ENCODE results near the gene PACRG. TPM values are rescaled to one million over a fixed set of nuclear protein-coding genes. Genes with fewer than 3 reads are reported as not detected.

Gene PACRG
- total RNA-seq, 1 experiment from 2014 or later, result 0.44 TPM

- TF ChIP-seq HMGXB4 (CRISPR knock-in tag; IDR thresholded peaks at IDR 0.05), result no peak
- no peak for TF ChIP-seq KAT7 (CRISPR knock-in tag; IDR thresholded peaks at IDR 0.05; ENCODE audit: borderline replicate concordance)
- TF ChIP-seq JAZF1 (CRISPR knock-in tag; IDR thresholded peaks at IDR 0.05), result no peak
- TF ChIP-seq, protein P1, sequence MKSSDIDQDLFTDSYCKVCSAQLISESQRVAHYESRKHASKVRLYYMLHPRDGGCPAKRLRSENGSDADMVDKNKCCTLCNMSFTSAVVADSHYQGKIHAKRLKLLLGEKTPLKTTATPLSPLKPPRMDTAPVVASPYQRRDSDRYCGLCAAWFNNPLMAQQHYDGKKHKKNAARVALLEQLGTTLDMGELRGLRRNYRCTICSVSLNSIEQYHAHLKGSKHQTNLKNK (CRISPR knock-in tag; IDR thresholded peaks at IDR 0.05), result no peak
- TF ChIP-seq ZNF232 (CRISPR knock-in tag; IDR thresholded peaks at IDR 0.05), result no peak
- no peak for TF ChIP-seq ETV6 (CRISPR knock-in tag; IDR thresholded peaks at IDR 0.05)
- no peak for TF ChIP-seq CBFB (CRISPR knock-in tag; IDR thresholded peaks at IDR 0.05; ENCODE audit: low read depth)
- no peak for TF ChIP-seq MYBL2 (CRISPR knock-in tag; IDR thresholded peaks at IDR 0.05)
- no peak for TF ChIP-seq SP1 (CRISPR knock-in tag; conservative IDR thresholded peaks at IDR 0.05)
- TF ChIP-seq CREM (CRISPR knock-in tag; IDR thresholded peaks at IDR 0.05), result no peak
- TF ChIP-seq, protein P2, sequence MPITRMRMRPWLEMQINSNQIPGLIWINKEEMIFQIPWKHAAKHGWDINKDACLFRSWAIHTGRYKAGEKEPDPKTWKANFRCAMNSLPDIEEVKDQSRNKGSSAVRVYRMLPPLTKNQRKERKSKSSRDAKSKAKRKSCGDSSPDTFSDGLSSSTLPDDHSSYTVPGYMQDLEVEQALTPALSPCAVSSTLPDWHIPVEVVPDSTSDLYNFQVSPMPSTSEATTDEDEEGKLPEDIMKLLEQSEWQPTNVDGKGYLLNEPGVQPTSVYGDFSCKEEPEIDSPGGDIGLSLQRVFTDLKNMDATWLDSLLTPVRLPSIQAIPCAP (CRISPR knock-in tag; IDR thresholded peaks at IDR 0.05), result no peak
Measured at GRCh38 chr6:163328411-163328810, 600.6 kb downstream of the PACRG start (continued).

DNA sequence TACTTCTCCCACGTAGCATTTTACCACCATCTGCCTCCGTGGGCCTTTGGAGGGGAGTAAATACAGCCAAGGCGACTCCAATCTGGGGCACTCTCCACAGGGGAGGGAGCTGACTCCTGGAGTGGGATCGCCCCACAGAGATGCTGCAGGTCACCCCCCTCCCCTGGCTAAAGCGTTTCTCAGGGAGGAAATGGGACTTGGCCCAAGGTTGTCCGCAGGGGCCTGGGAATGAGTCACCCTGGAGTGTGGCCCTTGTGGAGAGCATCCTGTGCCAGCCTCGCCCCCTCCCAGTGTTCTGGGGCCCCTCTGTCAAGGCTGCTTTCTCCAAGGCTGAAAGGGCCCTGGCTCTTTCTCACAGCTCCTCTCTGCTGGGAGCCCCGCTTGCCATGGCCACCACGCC lies 602.2 kb downstream of the PACRG start:
- Mint-ChIP-seq H3K36me3 (no peaks in the 10 kb centered on the region), H3K9me3 (peaks cover 9% of the 10 kb centered on the region), H3K4me3 (no peak overlapping the region), H3K27ac (no peak overlapping the region; the same call in 1 of the 2 replicates), H3K4me1 (peaks cover 16% of the 10 kb centered on the region), H3K27me3 (ENCODE audit: low read depth) (peaks cover 11% of the 10 kb centered on the region; the same call in 1 of the 2 replicates)
- no peak for ATAC-seq
- CTCF ChIA-PET, result interaction anchor here (1.5 kb wide), 1 partner anchor 11 kb away, joined by 3 read pairs; no protein-coding TSS in a partner anchor
- TF ChIP-seq ZNF121 (CRISPR knock-in tag; IDR thresholded peaks at IDR 0.05), result no peak
- TF ChIP-seq ZNF317 (CRISPR knock-in tag; IDR thresholded peaks at IDR 0.05; ENCODE audit: borderline replicate concordance, low read depth), result no peak
- no peak for TF ChIP-seq IRF2 (CRISPR knock-in tag; IDR thresholded peaks at IDR 0.05; ENCODE audit: borderline replicate concordance, low read depth)
- TF ChIP-seq ZNF396 (CRISPR knock-in tag; IDR thresholded peaks at IDR 0.05; ENCODE audit: borderline replicate concordance), result no peak
- TF ChIP-seq PREB (CRISPR knock-in tag; IDR thresholded peaks at IDR 0.05; ENCODE audit: borderline replicate concordance), result no peak
- no peak for TF ChIP-seq RORB (CRISPR knock-in tag; IDR thresholded peaks at IDR 0.05)
- TF ChIP-seq ZNF138 (CRISPR knock-in tag; conservative IDR thresholded peaks at IDR 0.05), result no peak
- DNase-seq (ENCODE audit: low spot score), result no peak
- POLR2A ChIA-PET, result no interaction called here

DNA sequence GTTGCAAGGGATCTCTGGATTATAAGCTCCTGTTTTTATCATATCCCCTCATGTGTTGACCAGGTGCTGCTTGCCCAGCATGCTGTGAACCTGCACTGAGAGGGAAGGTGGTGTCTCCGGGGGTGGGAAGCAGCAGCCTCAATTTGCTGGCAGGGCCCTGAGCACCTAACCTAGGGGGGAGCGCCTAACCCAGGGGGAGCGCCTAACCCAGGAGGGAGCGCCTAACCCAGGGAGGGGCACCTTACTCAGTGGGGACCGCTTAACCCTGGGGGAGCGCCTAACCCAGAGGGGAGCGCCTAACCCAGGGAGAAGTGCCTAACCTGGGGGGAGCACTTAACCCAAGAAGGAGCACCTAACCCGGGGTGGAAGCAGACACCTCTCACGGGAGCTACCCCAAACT lies 603.5 kb downstream of the PACRG start:
- Mint-ChIP-seq H3K27me3 (ENCODE audit: low read depth) (peaks cover 20% of the 10 kb centered on the region), H3K4me1 (peaks cover 20% of the 10 kb centered on the region), H3K27ac (no peak overlapping the region), H3K4me3 (no peak overlapping the region), H3K36me3 (no peaks in the 10 kb centered on the region), H3K9me3 (peaks cover 9% of the 10 kb centered on the region)
- ATAC-seq (no peak), DNase-seq (ENCODE audit: low spot score) (no peak)
- CTCF ChIA-PET, result interaction anchor here (1.4 to 1.5 kb wide), 2 partner anchors 9 to 161 kb away, joined by 3 read pairs; no protein-coding TSS in a partner anchor
- TF ChIP-seq ZNF138 (CRISPR knock-in tag; conservative IDR thresholded peaks at IDR 0.05), result no peak
- TF ChIP-seq SOX15 (CRISPR knock-in tag; IDR thresholded peaks at IDR 0.05), result no peak
- no peak for TF ChIP-seq PREB (CRISPR knock-in tag; IDR thresholded peaks at IDR 0.05; ENCODE audit: borderline replicate concordance)
- TF ChIP-seq, protein P3, sequence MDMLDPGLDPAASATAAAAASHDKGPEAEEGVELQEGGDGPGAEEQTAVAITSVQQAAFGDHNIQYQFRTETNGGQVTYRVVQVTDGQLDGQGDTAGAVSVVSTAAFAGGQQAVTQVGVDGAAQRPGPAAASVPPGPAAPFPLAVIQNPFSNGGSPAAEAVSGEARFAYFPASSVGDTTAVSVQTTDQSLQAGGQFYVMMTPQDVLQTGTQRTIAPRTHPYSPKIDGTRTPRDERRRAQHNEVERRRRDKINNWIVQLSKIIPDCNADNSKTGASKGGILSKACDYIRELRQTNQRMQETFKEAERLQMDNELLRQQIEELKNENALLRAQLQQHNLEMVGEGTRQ (CRISPR knock-in tag; IDR thresholded peaks at IDR 0.05), result no peak
- no peak for TF ChIP-seq TP53 (CRISPR knock-in tag; IDR thresholded peaks at IDR 0.05)
- no peak for TF ChIP-seq NR2C2 (CRISPR knock-in tag; IDR thresholded peaks at IDR 0.05)
- TF ChIP-seq, protein P4, sequence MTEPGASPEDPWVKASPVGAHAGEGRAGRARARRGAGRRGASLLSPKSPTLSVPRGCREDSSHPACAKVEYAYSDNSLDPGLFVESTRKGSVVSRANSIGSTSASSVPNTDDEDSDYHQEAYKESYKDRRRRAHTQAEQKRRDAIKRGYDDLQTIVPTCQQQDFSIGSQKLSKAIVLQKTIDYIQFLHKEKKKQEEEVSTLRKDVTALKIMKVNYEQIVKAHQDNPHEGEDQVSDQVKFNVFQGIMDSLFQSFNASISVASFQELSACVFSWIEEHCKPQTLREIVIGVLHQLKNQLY (CRISPR knock-in tag; IDR thresholded peaks at IDR 0.05), result no peak
- TF ChIP-seq NFE2L1 (CRISPR knock-in tag; IDR thresholded peaks at IDR 0.05), result no peak
- no peak for TF ChIP-seq KAT7 (CRISPR knock-in tag; IDR thresholded peaks at IDR 0.05; ENCODE audit: borderline replicate concordance)
- TF ChIP-seq OVOL2 (CRISPR knock-in tag; IDR thresholded peaks at IDR 0.05; ENCODE audit: borderline replicate concordance), result no peak
- TF ChIP-seq SMAD3 (CRISPR knock-in tag; IDR thresholded peaks at IDR 0.05; ENCODE audit: borderline replicate concordance), result no peak
- POLR2A ChIA-PET, result no interaction called here
